ENCODE data around the gene DNER.

DNA sequence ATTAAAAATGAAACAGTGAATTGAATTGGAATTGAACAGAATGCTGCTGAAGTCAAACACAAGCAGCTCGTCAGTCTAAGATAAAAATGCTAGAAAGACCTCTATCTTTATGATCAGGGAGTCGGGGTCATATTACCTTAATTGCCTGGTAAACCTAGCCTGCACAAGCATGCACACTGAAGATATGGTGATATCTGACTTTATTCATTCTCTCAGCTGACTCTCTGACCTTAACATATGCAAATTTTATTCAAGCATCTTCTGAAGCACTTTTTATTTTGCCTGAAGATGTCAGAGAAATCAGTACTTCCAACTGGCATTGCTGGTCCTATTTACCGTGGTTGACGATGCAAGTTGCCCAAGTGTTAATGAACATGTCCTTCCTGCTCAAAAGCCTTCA lies 56.4 kb downstream of the DNER start:
- TF ChIP-seq EZH2 (IDR thresholded peaks at IDR 0.05; ENCODE audit: insufficient read depth, poor library complexity, severe bottlenecking): no peak
- TF ChIP-seq EZH2phosphoT487 (IDR thresholded peaks at IDR 0.05; ENCODE audit: insufficient read depth, low read depth): no peak

All from GM23248 (cell line).